Neural crest cell (in vitro differentiated cells): ENCODE measurements around the gene EPC1. TPM values are rescaled to one million over a fixed set of nuclear protein-coding genes. Genes with fewer than 3 reads are reported as not detected.
A peak's percentile ranks its signal among the peaks of the same experiment; 100 is the strongest.
"Not testable (repeated sequence)": the region's sequence is repeated elsewhere in the genome, so short reads cannot be mapped to it uniquely, and the experiment has no call there.

Experiments used
- DNase-seq: peaks from one replicate; pipeline ENCODE4 v3.0.0; 2021; ENCODE audit warnings: low read depth, mixed read lengths, low spot score
- H3K27ac Mint-ChIP-seq: one replicate; pipeline ENCODE4 v1.8.0; 2021; ENCODE audit warnings: mild to moderate bottlenecking, mixed read lengths; ENCODE audit not compliant: unreplicated experiment
- H3K27me3 Mint-ChIP-seq: 2 replicates; pipeline ENCODE4 v1.8.0; 2021; ENCODE audit warnings: low read depth, mild to moderate bottlenecking, mixed read lengths
- H3K36me3 Mint-ChIP-seq: 2 replicates; pipeline ENCODE4 v1.8.0; 2021; ENCODE audit warnings: low read depth, mild to moderate bottlenecking, mixed read lengths
- H3K4me1 Mint-ChIP-seq: 2 replicates; pipeline ENCODE4 v1.8.0; 2021; ENCODE audit warnings: mixed read lengths
- H3K4me3 Mint-ChIP-seq: one replicate; pipeline ENCODE4 v1.8.0; 2021; ENCODE audit warnings: mild to moderate bottlenecking, mixed read lengths
- H3K9me3 Mint-ChIP-seq: 2 replicates; pipeline ENCODE4 v1.8.0; 2021; ENCODE audit warnings: mixed read lengths
- CTCF ChIP-seq: fragments of 200-600 bp; sonication (generic); conservative IDR thresholded peaks from 2 replicates; pipeline ENCODE4 v1.5.0; 2021; ENCODE audit warnings: antibody characterized with exemption, mild to moderate bottlenecking
- total RNA-seq: library from RNA; stranded (reverse); gene quantifications from 2 replicates; pipeline ENCODE4 v1.2.1, GENCODE V29; 2021

EPC1 gene
- total RNA-seq, 1 donor from 2014 or later = 44.4 TPM

GRCh38 chr10:32367793-32368453 lies 21.0 kb upstream of the EPC1 start:
- DNase-seq = peak; percentile 67
- Mint-ChIP-seq H3K9me3 (no peaks in the 10 kb centered on the region), H3K27ac (no peak overlapping the region), H3K4me1 (peaks cover 12% of the 10 kb centered on the region), H3K36me3 (no peaks in the 10 kb centered on the region), H3K4me3 (no peak overlapping the region), H3K27me3 (no peaks in the 10 kb centered on the region)
- TF ChIP-seq CTCF = peak; percentile 88

- Mint-ChIP-seq H3K27ac (no peak overlapping the region), H3K27me3 (no peaks in the 10 kb centered on the region), H3K36me3 (no peaks in the 10 kb centered on the region), H3K4me1 (peaks cover 14% of the 10 kb centered on the region), H3K4me3 (no peak overlapping the region), H3K9me3 (no peaks in the 10 kb centered on the region)
- DNase-seq = no peak
- no peak for TF ChIP-seq CTCF
These were observed 19.6 kb upstream of the EPC1 start for GRCh38 chr10:32366588-32366987.

- no peak for DNase-seq
- H3K27ac Mint-ChIP-seq = no peak overlapping the region
- H3K4me3 Mint-ChIP-seq = no peak overlapping the region
These were observed 19.2 kb upstream of the EPC1 start for GRCh38 chr10:32366111-32366510.

GRCh38 chr10:32365404-32365803 lies 18.4 kb upstream of the EPC1 start:
- H3K27ac Mint-ChIP-seq, H3K4me3 Mint-ChIP-seq, DNase-seq, H3K9me3 Mint-ChIP-seq, H3K27me3 Mint-ChIP-seq, H3K36me3 Mint-ChIP-seq: not testable (repeated sequence)
- peaks cover 17% of the 10 kb centered on the region for H3K4me1 Mint-ChIP-seq

More at GRCh38 chr10:32366111-32366510, 19.2 kb upstream of the EPC1 start:
- H3K4me1 Mint-ChIP-seq = peaks cover 17% of the 10 kb centered on the region
- no peaks in the 10 kb centered on the region for H3K27me3 Mint-ChIP-seq
- no peak for TF ChIP-seq CTCF
- H3K36me3 Mint-ChIP-seq = no peaks in the 10 kb centered on the region
- no peaks in the 10 kb centered on the region for H3K9me3 Mint-ChIP-seq

GRCh38 chr10:32362571-32362970 lies 15.6 kb upstream of the EPC1 start:
- DNase-seq = no peak
- TF ChIP-seq CTCF = no peak
- no peaks in the 10 kb centered on the region for H3K27me3 Mint-ChIP-seq
- peaks cover 11% of the 10 kb centered on the region for H3K4me1 Mint-ChIP-seq
- H3K36me3 Mint-ChIP-seq = peaks cover 5% of the 10 kb centered on the region
- H3K9me3 Mint-ChIP-seq = peaks cover 2% of the 10 kb centered on the region
- H3K4me3 Mint-ChIP-seq = no peak overlapping the region
- no peak overlapping the region for H3K27ac Mint-ChIP-seq

GRCh38 chr10:32360884-32361283 lies 13.9 kb upstream of the EPC1 start:
- peaks cover 2% of the 10 kb centered on the region for H3K9me3 Mint-ChIP-seq
- H3K27me3 Mint-ChIP-seq = no peaks in the 10 kb centered on the region
- DNase-seq = no peak
- TF ChIP-seq CTCF = no peak
- H3K27ac Mint-ChIP-seq = no peak overlapping the region
- peaks cover 12% of the 10 kb centered on the region for H3K36me3 Mint-ChIP-seq
- peaks cover 11% of the 10 kb centered on the region for H3K4me1 Mint-ChIP-seq
- H3K4me3 Mint-ChIP-seq = no peak overlapping the region
